Prostate gland (tissue), 2 donors: ENCODE measurements around the gene SCN5A.

Experiments used
- CTCF ChIP-seq, 4 experiments: fragments of 200-600 bp in 2 of 4; fragments of 450-650 bp in 2 of 4; sonication (generic) in 2 of 4; IDR thresholded peaks; 1 replicate in 3 of 4; 2 replicates in 1 of 4; pipeline ENCODE4 v1.5.1; 2016 to 2019; ENCODE audit warnings: antibody characterized with exemption in 4 of 4, mild to moderate bottlenecking in 2 of 4, moderate library complexity in 2 of 4
- POLR2A ChIP-seq: fragments of 450-650 bp; IDR thresholded peaks from one replicate; pipeline ENCODE4 v1.6.1; 2016; ENCODE audit warnings: antibody characterized with exemption, mild to moderate bottlenecking
- POLR2AphosphoS5 ChIP-seq: sonication (generic); formaldehyde crosslinking; IDR thresholded peaks from one replicate; pipeline ENCODE4 v1.6.1; 2017; ENCODE audit warnings: antibody characterized with exemption

- TF ChIP-seq POLR2A (no peak), CTCF (IDR thresholded peaks at IDR 0.05) (no peak), POLR2AphosphoS5 (no peak)
Measured at GRCh38 chr3:38689346-38689745, 39.9 kb upstream of the SCN5A start.
